DMS53 (cell line): Measurements from ENCODE around the gene AGBL3.
"Not testable (repeated sequence)": the region's sequence is repeated elsewhere in the genome, so short reads cannot be mapped to it uniquely, and the experiment has no call there.

ENCODE experiments used
- DNase-seq: peaks from one replicate; lab custom pipeline; 2025; lab: John Stamatoyannopoulos, UW

The AGBL3 gene

GRCh38 chr7:135077642-135078041 is 91.3 kb downstream of the AGBL3 start:
- DNase-seq: no peak

- DNase-seq: no peak
Measured at GRCh38 chr7:135078051-135078450, 91.7 kb downstream of the AGBL3 start.

GRCh38 chr7:135079068-135079467 is 92.8 kb downstream of the AGBL3 start:
- no peak for DNase-seq

GRCh38 chr7:135083005-135083404 is 96.7 kb downstream of the AGBL3 start:
- DNase-seq: no peak

GRCh38 chr7:135088566-135088965 is 102.3 kb downstream of the AGBL3 start:
- no peak for DNase-seq

- DNase-seq: no peak
Measured at GRCh38 chr7:135091717-135092116, 105.4 kb downstream of the AGBL3 start.

GRCh38 chr7:135094472-135095237 is 108.3 kb downstream of the AGBL3 start:
- no peak for DNase-seq

- no peak for DNase-seq
Measured at GRCh38 chr7:135095450-135095849, 109.1 kb downstream of the AGBL3 start.

- DNase-seq: no peak
Measured at GRCh38 chr7:135098391-135098790, 112.1 kb downstream of the AGBL3 start.

- peak; percentile 39 for DNase-seq
Measured at GRCh38 chr7:135100856-135101255, 114.5 kb downstream of the AGBL3 start.

GRCh38 chr7:135102372-135102771 is 116.1 kb downstream of the AGBL3 start:
- no peak for DNase-seq

- DNase-seq: no peak
Measured at GRCh38 chr7:135109562-135109961, 123.3 kb downstream of the AGBL3 start.

- no peak for DNase-seq
Measured at GRCh38 chr7:135109976-135110375, 123.7 kb downstream of the AGBL3 start.

- no peak for DNase-seq
Measured at GRCh38 chr7:135111379-135111778, 125.1 kb downstream of the AGBL3 start.

- DNase-seq: no peak
Measured at GRCh38 chr7:135114622-135115021, 128.3 kb downstream of the AGBL3 start.

- DNase-seq: no peak
Measured at GRCh38 chr7:135117096-135117495, 130.8 kb downstream of the AGBL3 start.

GRCh38 chr7:135121868-135122267 is 135.6 kb downstream of the AGBL3 start:
- no peak for DNase-seq

GRCh38 chr7:135124631-135125030 is 138.3 kb downstream of the AGBL3 start:
- DNase-seq: not testable (repeated sequence)

- no peak for DNase-seq
Measured at GRCh38 chr7:135128931-135129330, 142.6 kb downstream of the AGBL3 start.

GRCh38 chr7:135129579-135129978 is 143.3 kb downstream of the AGBL3 start:
- DNase-seq: peak; percentile 14

GRCh38 chr7:135143885-135144668 is 157.8 kb downstream of the AGBL3 start:
- DNase-seq: no peak

- DNase-seq: no peak
Measured at GRCh38 chr7:135147341-135147898, 161.1 kb downstream of the AGBL3 start.
